GM21367 (cell line): ENCODE results near the gene ITPRID2.

Experiments
- ATAC-seq: cut with Tn5 transposase; IDR thresholded peaks from one replicate; pipeline ENCODE4 v1.9.1; 2021; ENCODE audit not compliant: unreplicated experiment

Gene ITPRID2

DNA sequence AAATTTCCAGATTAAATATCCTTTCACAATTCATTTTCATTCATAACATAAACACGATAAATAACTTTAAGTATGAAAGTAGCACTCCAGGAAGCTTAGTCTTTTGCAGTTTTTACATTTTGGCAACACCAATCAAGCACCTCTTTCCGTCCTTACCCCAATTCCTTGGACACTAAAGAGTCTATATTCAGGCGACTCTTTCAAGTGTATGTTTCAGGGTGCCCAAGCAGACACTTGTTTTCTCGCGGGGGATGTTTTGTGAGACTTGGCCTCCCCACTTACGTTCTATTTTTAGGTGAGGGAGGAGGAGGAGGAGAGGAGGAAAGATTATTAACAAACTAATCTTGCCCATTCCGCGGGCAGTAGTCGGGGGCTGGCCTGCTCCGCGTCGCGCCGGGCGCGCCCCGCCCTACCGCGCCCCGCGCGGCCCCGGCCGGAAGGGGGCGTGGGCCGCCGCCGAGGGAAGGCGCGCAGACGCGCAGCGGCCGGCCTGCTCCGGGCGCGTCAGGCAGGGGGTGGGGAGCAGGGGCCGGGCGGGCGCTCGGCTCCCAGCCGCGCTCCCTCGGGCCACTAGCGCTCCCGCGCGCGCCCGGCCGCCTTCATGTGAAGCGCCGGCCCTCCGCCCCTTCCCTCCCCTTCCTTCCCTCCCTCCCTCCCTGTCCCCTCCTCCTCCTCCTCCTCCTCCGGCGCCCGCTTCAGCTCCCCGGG is at the start of gene ITPRID2:
TSS of gene ITPRID2 (plus strand) at position 473 of the 708 bp plus-strand sequence. CDS start 337 bp downstream, outside the sequence.
- ATAC-seq, result peak; percentile 90

DNA sequence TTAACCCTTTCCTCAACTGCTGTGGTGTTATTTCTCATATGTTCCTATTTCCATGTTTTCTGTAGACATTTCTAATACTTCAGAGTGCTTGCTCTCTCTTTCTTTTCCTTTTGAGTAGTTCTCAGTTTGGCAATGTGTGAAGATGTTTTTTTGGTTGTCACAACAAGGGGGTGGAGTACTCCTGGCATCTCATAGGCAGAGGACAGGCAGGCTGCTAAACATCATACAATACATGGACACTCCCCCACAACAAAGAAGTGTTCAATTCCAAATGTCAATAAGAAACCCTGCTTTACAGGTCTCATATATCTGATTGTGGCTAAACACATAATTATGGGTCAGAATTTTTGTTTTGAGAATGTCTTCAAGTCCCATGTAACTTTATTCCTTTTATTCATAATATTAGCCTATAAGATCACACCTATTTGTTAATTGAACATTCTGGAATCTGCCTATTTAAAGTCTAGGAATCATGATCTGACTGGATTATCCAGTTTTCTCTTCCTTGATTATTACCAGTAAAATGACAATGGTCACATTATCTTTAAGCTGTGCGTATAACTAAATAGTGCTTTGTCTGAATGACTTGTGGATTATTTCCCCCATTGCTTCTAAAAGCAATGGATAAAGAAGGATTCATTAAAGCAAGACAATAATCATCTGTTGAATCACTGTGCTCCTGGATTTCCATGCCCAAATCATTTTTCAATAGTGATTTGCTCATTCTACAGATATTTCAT is 46.8 kb upstream of the ITPRID2 start:
- no peak for ATAC-seq

DNA sequence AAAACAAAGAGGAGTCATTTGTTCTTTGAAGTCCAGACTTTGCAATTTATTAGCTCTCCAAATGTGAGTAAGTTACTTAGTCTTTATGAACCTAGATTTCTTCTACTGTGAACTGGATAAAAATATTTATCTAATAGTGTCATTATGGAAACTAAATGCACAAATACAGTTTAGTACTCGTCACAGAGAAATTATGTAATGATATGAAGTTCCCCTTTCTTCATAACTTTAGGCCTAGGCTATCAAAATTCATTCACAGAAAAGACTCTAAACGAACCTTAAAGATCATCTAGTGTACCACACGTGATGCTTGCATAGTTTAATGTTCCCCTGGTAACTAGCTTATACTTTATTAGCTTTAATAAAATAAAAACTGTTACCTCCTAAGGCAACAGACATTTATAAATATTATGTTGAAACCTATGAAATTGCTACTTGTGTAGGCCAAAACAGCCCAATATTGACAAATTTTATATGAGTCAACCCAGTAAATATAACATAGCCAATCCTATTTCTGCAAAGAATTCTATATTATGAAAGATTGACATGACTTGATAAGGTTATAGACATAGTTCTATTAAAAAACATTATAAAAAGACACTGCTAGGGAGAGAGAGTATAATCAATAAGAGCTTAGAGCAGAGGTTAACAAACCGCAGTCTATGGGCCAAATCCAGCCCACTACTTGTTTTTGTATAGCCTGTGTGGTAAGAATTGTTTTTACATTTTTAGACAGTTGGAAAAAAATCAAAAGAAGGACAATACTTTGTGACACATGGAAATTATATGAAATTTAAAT is 44.9 kb upstream of the ITPRID2 start:
- ATAC-seq, result no peak

DNA sequence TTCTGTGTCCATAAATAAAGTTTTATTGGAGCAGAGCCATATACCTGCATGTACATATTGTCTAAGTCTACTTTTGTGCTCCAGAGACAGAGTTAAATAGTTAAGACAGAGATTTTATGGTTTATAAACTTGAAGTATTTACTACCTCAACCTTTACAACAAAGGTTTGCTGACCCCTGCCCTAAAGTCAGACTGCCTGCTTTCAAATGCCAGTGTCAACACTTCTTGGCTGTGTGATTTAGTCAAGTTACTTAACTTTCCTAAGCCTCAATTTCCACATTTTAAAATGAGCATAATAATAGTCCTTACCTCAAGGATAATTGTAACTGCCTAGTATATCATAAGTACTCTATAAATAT is 44.4 kb upstream of the ITPRID2 start:
- no peak for ATAC-seq

DNA sequence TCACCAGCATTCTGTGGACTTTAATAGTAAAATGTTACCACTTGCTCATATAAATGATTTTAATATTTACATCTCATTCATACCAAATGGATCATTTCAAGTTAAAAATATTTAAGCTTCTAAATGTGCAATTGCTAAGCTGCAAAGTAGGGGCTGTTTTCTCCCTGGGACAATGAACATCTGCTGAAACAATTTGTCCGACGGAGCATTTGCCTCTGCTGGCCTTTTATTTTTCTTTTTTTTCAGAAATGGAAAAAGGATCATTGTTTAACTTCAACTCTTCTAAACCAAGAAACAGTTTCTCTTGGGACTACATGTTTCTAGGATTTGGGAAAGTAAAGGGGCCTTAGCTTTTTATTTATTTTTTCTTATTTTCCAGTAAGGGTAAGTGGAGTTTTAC is 43.8 kb upstream of the ITPRID2 start:
- ATAC-seq, result no peak

DNA sequence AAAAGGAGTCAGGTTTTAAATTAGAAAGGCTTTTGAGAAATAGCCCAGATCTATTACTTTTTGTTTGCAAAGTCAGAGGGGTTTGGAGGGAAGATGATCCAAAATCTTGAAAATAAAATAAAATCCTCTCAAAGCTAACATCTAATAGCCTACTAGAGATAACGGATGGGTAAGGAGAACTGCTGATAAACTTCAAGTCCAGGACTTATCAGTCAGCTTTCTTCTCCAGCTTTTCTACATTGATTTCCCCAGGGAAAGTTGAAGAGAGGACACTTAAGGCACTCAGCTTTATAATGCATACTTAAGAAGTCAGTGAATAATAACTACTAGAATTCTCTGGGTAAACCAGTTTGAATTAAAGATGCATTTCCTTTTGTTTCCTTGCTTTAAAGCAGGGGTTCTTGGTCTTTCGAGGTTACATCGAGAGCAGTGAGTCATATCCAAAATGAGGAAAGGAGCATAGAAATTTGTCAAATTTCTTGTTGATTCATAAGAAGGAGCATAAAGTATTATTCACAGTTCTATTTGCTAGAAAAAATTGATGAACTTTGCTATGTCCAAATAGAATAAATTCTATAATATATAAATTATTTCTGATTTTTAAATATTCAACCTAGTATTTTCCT is 43.2 kb upstream of the ITPRID2 start:
- ATAC-seq, result no peak

DNA sequence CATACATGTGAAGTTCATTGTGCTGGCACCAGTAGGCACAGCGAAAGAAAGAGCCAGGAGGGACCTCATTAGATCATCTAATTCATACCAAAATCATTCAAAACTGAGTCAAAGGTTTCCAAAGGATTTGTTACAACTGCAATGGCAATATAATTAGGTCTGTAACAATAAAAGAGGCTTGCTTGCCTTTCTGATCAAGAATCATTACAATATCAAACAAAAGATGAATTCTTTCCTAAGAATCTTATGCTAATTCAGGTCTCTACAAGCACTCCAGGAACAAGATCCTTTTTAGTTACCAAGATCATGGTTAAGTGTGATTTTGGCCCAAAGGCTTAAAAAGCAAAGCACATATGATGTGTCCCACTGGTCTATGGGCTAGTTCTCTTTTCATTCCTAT is 41.9 kb upstream of the ITPRID2 start:
- no peak for ATAC-seq

DNA sequence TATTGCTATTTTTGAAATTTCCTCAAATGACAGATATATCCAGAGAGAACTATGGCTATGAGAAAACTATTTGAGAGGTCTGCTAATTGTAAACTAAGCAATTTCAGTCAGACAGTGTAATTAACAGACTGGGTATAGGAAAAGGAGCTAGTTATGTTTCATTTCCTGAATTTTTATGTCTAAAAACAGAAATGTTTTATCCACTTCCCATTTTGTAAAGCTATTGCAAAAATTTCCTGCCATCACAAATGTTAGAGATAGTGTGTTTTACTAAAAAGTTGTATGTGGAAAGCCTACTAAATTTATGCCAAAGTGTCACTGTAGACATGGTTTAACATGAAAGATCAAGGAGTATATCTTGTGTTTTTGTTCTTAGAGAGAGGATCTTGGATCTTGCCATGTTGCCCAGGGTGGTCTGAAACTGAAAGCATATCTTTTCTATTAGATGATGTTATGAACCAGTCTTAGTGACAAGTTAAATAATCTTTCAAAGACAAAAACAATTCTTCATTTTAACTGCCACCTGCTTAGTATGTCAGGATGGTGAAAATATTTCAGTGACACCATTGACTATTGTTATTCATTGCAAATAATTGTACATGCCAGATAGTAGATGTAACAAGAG is 40.5 kb upstream of the ITPRID2 start:
- no peak for ATAC-seq

DNA sequence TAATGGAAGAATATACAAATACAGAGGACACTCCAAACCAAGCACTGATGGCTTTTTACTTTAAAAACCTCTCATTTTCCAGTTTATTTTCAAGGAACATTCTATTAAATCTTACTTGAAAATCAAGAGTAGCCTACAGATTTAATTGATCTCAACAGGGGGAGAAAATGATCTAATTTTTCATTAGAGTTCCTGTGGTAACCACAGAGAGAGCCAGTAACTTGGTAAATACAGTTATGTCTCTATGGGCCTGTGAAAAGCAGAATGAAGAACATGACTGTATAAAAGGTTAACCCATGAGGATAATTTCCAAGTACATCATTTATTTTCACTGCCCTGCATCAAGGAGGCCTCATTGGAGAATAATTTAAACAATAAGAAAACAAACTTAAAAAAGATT is 39.8 kb upstream of the ITPRID2 start:
- ATAC-seq, result no peak

DNA sequence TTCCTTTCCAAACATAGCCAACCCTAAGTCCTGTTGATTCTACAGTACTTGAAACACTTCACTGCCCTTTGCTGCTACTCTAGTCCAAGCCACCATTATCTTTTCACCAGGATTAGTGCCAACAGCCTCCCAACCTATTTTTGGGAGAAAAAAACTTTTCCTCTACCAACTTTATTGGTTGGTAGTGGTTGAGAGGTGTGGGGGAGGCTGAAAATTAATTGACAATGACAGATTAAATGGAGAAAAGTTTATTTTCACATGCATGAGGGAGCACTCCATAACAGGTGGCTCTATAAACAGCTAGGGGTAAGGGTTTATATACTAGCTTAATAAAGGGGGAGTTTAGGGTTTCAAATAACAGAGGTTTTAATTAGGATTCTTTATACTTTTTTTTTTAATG is 37.8 kb upstream of the ITPRID2 start:
- ATAC-seq, result no peak

DNA sequence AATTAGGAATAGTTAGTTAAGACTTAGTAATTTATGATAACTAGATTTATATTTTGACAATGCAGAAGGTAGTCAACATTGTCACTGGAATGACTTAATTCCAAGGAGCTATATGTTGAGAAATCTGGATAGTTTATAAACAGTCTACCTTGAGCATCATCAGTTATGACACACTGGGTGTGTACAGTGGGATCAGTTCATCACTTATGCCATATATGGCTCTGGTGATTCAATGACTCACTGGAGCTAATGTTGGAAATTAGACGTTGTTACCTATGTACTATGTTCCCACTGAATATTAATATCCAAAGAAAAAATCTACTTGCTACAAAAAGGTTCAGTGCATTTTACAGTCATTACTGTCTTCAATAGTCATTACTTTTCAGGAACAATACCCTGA is 34.0 kb upstream of the ITPRID2 start:
- no peak for ATAC-seq

DNA sequence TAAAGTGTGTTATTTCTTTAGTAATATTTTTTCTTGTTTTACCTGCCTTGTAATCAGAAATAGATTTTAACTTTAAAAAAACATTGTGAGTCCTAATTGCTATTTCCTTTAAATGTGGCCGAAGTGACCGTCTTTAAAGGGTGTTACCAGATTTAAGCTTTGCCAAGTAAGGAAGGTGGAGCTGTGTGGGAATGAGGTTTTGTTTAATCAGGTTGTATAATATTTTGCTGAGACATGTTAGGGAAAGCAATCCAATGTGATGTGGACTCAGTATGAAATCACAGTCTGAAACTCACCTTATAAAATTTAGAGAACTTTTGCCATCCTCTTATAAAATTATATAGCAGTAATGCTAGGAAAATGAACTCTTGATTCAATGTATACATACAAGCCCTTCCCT is 32.9 kb upstream of the ITPRID2 start:
- ATAC-seq, result no peak

DNA sequence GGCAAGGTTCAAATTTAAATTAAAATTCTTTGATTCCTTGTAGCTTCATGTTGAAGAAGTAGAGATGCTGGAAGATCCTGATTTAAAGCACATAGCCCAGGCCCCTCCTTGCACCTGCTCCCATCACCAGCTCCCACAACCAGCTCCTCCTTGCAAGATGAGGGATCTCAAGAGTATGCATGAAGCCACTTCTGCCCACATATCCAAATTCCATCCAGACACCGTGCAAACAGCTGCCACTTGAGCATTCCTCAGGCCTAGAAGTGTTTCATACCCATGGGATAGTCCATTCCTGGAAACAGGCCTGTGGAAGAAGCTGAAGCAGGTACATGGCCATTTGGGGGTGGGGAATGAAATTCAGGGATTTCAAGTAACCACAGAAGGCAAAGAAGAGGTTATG is 32.4 kb upstream of the ITPRID2 start:
- ATAC-seq, result no peak

DNA sequence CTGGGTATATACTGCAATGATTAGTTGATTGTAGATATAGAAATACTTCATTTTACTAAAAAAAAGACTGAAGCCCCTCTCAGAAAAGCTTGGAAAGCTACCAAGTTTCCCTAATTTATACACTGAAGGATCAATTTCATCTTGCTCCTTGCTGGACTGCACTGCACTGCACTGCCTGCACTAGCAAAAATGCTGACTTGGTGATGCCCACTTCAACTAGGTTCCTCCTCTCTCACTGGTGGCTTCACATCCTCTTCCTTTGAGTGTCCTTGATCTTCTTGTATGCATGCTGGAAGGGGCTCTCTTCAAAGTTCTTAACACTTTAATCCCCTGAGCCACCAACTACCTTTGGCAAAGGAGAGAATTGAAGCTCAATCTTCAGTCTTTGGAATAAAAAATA is 31.7 kb upstream of the ITPRID2 start:
- ATAC-seq, result no peak

DNA sequence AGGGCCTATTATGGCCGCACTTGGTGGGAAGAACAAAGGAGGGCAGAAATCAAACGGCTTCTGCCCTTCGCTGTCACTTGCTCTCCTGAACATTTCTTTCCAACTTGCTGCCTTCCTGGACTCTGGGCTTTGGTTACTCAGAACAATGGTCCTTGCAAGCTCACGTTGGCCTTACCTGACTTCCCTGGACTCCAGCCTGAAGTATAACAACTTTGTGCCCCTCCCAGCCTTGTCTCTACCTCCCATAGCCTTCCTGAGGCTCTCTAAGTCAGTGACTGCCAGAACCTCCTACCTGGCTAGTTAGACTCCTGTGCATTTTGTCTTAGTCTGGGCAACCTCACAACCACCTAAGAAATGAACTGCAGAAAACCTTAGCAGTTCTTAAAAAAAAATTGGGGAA is 30.2 kb upstream of the ITPRID2 start:
- ATAC-seq, result no peak

DNA sequence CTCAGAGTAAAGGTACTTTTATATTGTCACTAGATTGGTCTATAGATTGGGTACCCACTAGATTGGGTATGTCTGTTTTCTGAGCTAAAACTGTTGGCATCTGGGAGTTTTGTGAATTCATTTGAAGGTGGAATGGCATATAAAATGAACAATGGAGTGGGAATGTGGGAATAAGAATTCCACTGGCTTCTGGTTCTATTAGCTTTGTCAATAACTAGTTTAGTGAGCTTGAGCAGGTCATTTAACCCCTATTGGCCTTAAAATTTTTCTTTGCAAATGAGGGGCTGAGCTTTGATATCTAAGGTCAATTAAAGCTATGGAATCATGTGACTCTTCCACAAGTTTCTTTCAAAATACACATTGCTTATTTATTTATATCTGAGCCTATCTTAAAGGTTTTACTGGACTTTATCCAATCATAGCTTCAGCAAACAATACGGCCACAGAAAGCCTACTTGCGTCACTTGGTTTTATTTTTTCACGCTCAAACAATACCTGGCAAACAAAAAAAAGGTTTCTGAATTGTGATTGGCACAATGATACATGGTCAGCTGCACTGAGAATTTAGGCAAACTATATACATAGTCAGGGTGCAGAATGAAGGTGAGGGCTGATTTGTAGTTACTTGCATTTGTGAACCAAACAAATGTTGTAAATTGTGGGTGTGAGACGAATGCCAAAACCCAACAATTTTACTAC is 28.8 kb upstream of the ITPRID2 start:
- ATAC-seq, result no peak

DNA sequence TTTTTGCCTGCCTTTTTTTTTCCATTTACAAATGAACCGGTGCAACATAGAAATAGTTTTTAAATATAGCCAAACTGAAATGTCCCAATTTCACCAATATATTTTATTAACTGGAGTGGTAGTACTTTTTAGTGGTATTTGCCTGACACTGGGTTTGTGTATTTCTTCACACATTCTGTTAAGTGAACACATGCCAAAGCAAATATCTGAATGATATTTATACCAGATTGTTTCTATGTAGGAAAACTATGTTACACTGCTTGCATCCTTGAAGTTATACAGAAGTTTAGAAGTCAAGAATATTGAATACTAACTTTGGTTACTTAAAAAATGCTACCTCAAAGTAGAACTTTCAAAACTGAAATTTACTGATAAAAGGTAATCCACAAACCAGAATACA is 19.4 kb upstream of the ITPRID2 start:
- ATAC-seq, result no peak

DNA sequence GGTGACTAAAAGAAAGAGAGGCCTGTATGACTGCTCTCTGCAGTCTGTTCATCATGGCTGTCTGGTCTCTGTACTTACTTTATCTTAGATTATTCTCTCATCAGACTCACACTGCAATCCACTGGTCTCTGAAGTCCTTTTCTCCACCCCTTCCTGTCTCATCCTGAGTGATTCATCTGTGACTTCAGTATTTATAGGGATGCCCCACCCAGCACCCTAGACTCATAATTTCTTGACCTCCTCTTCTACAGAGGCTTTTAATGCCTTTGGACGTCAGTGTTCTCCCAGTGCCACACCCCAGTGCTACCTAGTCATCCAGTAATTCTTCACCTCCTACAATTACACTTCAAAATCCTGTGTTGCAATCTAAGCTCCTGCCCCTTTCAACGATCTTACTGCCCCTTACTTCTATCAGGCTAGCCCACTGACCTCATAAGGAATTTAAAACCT is 14.9 kb upstream of the ITPRID2 start:
- ATAC-seq, result no peak

DNA sequence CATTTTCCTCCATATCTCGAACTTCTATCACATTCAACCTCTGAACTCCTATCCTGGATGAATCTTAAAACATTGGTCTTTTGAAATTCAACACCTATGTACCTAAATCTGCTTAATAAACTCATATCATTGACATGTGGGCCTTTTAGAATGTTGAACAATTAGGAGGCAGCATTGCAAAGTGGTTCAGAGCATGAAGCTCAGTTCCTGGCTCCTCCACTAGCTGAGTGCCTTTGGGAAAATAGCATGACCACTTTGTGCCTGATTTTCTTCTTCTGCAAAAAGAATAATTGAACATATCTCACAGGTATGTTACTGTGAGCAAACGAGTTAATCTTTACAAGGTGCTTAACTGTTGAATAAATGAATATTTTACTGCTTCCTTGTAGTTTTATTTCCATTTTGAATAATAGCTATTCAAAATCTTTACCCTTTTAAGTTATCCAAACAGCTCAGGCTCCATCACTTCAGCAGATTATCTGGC is 14.3 kb upstream of the ITPRID2 start:
- ATAC-seq, result no peak

DNA sequence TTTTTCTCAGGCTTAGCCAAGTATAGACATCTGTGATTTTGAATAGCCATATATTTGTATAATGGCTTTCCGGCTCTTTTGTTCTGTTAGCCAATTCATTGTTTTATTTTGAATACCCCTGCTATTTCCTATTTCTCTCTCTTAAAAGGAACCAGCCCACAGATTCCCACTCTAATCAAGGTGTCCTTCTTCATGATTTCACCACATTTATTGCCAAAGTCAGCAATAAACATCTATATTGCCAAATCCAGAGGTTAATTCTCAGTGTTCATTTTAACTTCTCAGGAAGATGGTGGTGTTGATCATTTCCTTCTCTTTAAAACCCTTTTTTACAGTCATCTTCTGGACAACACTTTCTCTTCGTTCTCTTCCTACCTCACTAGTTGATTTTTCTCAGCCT is 13.1 kb upstream of the ITPRID2 start:
- no peak for ATAC-seq
